GM18873 (cell line): ENCODE measurements around the gene MYL10.
"Not testable (repeated sequence)": the region's sequence is repeated elsewhere in the genome, so short reads cannot be mapped to it uniquely, and the experiment has no call there.

ENCODE experiments used
- ATAC-seq: cut with Tn5 transposase; IDR thresholded peaks from one replicate; pipeline ENCODE4 v1.9.1; 2021; ENCODE audit warnings: mild to moderate bottlenecking, moderate library complexity, moderate number of reproducible peaks; ENCODE audit not compliant: unreplicated experiment, low FRiP score

MYL10 gene

DNA sequence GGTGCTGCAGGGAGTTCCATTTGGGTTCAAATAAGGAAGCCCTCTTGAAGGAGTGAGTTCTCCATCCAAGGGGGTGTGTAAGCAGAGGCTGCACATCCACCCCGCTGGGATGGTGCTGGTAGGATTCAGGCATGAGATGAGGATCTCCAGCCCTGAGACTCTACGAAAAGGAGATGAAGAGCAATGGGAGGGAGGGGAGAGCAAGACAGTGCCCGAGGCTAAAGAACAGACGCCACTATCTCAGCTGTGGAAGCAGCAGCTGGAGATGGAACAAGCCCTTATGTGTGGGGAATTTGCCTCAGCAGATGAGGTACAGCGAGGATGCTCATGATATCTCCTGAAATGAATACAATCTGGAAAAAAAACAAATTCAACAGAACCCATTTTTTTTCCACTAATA lies 28.1 kb upstream of the MYL10 start:
- no peak for ATAC-seq

DNA sequence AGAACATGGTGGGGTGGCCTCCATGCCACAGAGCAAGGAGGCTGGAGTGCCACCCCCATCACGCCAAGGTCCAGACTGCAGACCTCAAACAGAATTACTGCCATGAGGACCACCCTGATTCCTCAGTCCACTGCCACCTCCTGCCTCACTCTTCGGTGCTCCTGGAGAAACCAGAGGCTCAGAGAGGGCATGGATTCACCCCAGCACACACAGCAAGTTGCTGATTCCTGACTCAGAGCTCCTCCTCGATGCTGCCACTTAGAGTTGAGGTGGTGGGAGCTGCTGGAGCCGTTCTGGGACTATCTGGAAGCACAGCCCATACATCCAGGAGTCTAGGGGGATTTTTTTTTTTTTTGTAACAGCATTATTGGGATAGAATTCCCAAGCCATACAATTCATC lies 22.0 kb upstream of the MYL10 start:
- ATAC-seq: no peak

DNA sequence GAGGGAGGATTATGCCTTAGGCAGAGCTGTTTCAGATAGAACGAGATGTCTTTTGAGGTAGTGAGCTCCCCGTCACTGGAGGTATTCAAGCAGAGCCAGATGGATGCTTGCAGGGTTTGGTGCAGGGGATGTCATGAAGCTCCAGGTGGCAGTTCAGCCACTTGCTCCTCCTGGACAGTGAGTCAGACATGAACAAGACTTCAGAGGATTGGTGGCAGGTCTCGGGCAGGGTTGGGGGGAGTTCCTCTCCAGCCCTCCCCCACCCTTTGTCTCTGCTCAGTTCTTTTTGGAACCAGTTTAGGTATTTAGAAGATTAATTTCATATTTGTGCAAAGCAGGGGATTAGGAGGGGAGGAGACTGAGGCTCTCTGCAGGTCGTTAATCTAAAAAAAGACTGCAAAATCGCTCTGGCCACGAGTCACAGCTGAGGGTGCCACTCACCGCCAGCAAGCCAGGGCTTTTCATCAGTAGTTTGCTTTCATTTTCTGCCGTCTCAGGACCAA lies 21.5 kb upstream of the MYL10 start:
- ATAC-seq: no peak

DNA sequence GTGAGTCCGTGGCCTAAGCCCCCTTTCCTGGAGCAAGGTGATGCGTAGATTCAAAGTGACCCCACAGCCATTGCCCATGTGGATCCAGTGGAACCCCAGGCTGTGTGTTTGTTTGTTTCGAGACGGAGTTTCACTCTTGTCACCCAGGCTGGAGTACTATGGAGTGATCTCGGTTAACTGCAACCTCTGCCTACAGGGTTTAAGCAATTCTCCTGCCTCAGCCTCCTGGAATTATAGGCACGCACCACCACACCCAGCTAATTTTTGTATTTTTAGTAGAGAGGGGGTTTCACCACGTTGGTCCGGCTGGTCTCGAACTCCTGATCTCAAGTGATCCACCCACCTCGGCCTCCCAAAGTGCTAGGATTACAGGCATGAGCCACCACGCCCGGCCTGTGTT lies 18.8 kb upstream of the MYL10 start:
- ATAC-seq: not testable (repeated sequence)

DNA sequence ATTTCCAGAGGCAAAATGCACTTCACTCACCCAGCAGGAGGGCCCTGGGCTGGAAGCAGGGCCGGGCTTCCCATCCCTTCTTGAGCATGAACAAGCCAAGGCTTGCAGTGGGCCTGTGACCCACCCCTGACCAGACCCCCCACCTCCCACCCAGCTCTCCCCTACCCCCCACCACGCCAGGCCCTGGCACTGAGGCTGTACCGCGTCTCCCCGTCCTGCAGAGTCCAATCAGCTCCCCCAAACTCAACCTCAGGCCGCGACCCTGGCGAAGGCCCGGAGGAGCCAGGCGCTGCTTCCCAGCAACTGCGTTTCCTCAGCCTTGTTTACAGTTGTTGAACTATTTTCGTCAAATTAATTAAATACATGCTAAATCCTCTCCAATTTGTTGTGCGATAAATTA lies 16.9 kb upstream of the MYL10 start:
- no peak for ATAC-seq

DNA sequence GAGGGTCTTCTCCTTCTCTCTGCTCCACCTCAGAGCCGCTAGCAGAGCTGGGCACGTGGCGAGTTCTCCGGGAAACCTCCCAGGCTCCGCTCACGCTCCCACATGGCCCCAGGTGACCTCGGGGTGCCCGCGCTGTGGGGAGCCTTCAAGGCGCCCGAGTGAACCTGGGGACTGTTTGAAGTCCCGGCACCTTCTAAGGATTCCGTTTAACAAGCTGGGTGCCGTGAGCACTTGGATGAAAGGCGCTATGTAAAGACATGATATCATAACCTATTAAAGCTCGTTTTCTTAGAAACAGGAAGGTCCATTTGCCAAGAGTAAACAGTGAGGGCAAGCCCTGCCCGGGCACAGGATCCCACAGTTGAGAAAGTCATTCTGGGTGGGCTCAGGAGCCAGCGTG lies 15.8 kb upstream of the MYL10 start:
- no peak for ATAC-seq

DNA sequence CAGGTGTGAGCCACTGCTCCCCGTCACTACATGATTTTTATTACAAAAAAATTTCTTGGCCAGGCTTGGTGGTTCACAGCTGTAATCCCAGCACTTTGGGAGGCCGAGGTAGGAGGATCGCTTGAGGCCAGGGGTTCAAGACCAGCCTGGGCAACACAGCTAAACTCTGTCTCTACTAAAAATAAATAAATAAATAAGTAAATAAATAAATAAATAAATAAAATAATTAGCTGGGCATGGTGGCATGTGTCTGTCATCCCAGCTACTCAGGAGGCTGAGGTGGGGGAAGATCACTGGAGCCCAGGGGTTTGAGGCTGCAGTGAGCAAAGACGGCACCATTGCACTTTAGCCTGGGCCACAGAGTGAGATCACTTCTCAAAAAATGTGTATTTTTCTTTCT lies 10.0 kb upstream of the MYL10 start:
- not testable (repeated sequence) for ATAC-seq

DNA sequence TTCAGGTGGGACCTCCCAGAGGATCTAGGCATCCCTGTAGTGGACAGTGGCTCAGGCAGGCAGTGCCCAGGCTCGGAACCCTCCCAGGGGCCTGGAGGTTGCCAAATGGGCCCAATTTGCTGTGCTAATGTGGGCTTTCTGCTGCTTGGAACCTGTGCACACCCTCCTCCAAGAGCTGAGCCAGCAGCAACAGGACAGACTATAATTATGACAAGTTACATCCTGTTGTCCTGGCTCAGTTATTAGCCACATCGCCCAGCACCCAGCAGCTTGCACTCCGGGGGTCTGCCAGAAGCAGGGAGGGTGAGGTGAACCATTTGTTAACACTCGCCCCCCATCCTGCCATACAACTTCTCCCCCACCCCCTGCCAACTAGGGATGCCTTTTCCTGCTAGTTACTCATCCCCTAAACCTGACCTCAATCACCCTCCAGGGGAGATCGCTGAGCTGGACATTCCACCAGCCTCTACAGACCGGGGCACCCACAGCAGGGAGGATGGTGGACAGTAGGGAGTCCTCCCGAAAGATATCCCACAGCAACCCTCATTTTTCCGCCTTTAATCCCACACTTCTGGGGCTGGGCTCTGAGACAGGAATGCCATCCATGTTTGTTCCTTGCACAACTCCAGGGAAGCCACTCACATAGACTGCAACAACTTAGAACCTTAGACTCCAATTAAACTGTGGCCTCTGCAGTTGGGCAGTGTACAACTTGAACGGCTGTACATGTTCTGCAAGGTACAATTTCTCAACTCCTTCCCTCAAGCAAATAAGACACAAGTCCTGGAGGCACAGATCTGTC lies 7.9 kb upstream of the MYL10 start:
- no peak for ATAC-seq

DNA sequence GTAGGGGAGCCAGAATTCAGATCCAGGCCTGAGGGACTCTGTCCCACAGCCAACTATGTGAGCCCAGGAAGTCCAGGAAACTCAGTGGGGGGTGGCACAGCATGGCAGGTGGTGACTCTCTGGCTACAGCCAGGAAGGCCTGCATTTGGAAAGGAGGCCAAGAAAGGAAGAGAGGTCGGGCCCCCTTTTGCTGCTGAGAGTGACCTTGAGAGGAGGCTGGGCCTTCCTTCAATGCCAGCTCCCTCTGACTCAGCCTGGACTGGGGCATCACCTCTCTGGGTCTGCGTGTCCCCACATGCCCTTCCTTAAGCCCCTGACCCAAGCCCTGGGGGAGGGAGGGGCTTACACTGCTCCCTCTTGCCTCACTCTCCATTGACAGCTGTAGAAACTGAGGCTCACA lies 6.4 kb upstream of the MYL10 start:
- no peak for ATAC-seq

DNA sequence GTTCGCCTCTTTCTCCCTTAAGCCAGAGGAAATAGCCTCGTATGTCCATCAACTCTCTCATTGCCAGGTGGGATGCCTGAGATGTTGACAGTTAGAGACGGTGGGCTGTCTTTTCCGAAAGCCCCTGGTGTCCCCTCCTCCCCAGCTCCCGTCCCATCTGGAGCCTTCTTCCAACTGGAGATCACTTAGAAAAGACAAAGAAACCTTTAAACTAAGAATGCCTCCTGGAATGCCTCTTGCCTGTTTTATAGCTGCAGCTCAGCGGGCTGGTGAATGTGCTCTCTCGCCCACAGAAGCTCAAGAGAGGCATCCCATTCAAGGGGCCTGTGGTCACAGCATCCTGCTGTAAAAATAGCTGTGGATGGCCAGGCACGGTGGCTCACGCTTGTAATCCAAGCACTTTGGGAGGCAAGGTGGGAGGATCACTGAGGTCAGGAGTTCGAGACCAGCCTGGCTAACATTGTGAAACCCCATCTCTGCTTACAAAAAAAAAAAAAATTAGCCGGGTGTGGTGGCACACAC lies 5.2 kb upstream of the MYL10 start:
- no peak for ATAC-seq

DNA sequence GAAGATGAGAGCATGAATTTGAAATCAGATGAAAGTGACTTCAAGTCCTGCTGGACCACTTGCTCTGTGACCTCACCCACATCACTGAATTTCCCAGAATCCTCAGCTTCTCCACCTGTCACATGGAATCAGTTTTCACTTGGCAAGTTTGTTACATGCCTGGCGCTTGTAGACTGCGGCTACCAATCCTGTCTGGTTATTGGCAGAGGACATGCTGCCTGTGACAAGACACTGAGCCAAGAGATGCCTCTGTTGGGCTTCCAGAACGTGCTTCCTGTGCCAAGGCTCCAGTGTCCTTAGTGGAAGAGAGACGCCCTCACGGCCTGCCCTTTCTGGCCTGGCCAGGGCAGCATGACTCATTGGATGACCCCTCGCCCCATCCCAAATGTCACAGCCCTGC lies 4.4 kb upstream of the MYL10 start:
- ATAC-seq: no peak

DNA sequence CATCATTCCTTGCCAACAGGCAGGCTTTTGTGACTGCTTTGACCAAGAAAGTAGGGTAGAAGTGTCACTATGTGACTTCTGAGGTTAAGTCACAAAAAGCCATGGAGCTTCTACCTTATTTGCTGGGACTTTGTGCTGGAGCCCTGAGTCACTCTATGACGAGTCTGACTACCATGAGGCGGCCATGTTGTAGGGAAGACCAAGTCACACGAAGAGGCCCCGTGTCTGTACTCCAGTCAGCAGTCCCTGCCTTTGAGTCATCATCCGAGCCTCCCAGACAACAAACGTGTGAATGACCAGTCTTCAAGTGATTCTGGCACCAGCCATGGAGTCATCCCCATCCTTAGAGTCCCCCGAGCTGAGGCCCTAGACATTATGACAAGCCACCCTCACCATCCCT lies 3.5 kb upstream of the MYL10 start:
- ATAC-seq: no peak

DNA sequence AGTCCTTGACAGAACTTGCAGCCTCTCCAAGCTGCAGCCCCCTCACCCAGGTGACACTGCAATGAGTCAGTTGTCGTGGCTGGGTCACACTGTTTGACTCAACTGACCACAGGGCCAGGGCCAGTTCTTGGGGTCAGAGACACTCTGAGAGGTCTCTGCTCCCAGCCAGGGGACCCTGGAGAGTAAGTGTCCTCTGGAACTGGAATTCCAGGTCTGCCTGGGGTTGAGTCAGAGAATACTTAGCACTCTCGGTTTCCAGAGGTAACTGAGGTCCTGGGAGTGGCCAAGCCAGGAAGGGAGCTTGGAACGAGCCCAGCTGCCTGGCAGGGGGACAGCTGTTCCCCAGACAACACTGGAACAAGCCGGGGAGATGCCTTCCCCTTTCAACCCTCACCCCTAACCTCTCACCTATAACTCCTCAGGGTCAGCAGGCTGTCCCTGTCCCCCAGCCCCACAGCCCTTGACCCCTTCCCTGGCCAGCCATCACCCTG lies 2.2 kb upstream of the MYL10 start:
- ATAC-seq: no peak

DNA sequence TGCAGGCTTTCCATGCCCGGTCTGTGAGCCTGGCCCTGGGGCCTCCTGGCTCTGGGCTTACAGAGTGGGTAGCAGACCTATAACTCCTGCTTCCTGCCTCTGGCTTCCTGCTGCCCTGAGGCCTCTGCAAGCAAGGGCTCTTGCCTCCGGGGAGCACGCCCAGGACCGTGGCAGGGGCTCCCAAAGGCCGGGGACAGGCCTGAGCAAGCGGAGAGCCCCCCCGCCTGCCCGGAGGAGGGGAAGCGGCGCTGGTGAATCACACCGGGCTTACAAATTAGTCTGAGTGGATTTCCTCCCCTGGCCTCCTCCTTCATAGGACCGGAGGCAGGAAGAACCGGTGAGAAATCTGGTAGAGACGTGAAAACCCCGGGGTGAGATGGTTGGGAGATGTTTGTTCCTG lies 1.5 kb upstream of the MYL10 start:
- no peak for ATAC-seq

DNA sequence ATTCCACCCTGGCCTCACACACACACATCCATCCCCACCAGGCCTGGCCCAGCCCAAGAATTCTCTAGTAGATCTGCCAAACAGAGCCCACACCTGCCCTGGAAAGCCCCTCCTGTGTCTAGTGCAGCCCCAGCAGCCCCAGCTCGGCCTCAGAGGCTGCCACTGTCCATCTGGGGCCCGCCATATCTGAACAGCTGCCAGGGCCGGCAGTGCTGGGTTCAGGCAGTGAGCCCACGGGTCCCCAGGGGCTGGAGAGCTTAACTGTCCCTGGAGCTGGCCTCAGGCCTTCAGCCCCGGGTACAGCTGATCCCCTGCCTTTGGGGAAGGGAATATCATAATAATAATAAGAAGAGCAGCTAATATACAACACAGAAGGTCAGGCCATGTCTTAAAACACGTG lies 574 bp downstream of the MYL10 start:
- no peak for ATAC-seq

DNA sequence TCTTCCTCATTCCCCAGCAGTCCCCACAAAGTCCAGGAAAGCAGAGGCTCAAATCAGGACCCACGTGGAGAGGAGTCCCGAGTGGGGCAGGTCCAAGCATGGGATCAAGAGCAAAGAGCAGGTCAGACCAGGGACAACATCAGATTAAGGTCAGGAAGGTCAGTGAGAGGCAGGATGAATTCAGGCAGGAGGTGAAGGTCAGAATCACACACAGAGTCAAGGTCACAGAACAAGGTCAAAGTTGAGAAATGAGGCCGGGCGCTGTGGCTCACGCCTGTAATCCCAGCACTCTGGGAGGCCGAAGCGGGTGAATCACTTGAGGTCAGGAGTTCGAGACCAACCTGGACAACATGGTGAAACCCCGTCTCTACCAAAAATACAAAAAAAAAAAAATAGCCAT lies 2.3 kb downstream of the MYL10 start:
- ATAC-seq: no peak

DNA sequence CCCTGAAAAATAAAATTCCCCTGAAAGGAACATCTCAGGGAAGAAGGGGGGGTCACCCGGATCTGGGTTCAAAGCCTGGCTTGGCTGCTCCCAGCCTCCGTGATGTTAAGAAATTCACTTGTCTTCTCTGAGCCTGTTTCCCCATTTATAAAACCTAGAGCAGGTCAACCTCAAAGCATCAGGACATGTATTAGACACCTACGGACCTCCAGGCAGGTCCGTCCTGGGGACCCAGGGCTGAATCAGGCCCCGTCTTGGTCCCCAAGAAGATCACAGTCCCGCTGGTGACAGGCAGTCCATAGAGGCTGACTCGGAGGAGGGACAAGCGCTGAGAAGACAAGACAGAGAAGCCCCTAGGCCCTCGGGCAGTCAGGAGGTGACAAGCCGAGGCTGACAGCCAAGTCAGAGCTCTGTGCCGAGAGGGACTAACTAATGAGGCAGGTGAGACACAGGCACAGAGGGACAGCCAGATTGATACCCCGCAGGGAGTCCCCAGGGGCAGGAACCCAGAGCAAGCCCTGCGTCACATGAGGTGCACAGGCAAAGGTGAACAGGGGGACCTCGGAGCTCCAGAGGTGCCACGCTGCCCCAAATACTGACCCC lies 2.9 kb downstream of the MYL10 start:
- ATAC-seq: no peak

DNA sequence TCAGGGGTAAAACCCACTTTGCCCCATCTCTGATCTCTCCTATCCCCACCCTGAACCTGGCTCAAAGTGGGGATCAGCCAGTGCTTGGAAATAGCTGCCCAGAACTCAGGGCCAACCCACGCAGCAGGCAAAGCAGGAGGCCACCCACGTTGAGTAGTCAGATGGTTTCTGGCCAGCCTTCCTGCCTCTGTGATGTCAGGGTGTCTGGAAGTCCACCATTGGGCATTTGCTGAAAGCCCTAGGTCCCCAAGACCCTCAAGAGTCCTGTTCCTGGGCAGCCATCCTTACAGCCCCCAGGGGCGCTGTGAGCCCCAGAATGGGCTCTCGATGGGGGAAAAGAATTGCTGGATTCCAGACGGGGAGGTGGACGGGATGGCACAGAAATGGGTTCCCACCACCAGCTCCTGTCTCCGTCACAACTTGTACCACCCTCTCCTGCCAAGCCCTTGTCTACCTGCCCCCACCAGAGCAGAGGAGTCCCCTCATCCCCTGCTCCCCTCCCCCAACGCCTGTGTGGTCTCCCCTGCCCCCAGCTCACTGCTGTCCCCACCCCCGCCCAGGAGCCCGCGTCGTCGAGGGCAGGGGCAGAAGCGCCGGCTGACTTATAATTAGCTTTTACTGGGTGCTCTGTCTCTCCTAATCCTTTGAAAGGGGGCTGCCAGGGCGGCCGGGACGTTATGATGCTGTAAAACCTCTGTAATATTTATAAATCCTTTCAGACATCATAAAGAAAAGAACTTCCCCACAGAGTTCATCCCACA lies 3.9 kb downstream of the MYL10 start:
- ATAC-seq: no peak

DNA sequence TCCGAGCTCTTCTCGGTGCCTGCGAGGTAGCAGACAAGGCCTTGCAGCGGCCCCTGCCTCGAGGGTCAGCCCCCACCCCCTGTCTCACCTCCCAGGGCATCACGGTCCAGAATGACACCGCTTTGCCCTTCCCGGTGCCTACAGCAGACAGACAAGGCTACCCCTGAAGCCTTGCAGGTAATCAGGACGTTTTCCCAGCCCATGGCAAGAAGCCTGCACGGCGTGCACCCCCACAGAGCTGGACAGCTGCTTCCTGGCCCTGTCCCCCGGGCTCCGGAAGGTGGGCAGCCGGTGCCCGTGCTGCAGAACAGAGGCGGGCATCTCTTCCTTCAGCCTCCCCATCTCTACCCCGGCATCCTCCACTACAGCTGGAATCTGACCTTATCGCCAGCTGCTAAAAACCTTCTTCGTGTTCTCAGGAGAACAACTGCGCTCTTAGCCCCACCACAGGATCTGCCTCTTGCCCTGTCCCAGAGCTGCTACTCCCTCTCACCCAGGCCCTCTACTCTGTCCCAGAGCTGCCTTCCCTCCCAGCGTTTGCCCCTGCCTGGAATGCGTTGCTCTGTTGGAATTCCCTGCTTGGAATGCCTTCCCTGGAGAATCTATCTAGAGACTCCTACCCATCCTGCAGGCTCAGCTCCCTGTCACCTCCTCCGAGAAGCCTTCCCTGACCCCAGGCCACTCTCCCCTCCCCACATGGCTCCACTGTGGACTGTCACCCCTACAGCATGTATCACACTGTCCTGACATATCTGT lies 4.7 kb downstream of the MYL10 start:
- ATAC-seq: no peak

DNA sequence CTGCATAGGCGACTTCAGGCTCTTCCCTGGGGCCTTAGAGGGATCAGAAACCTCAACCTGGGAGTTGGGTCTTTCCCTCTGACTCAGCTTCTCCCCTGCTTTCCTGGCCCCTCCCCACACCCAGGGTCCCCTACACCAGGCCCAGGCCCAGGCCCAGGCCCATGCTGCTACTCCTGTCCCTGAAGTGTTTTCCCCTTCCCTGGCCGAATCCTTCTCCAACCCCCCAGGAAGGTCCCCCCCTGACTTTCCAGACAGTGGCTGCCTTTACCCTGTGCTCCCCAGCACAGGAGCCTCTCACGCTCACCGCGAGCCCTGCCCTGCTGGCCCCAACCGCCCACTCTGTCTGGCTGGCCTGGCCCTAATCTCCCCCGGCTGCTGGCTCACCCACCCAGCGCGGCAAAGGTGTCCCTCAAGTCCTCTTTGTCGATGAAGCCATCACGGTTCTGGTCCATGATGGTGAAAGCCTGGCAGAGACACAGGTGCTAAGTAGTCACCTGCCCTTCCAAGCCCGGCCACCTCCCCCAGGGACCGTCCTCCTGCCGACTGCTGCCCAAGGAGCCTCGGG lies 6.4 kb downstream of the MYL10 start:
- ATAC-seq: no peak
